GM21723 (cell line): ENCODE data around the gene DEK.
A peak's percentile ranks its signal among the peaks of the same experiment; 100 is the strongest.
"Not testable (repeated sequence)": the region's sequence is repeated elsewhere in the genome, so short reads cannot be mapped to it uniquely, and the experiment has no call there.

Experiments used
- ATAC-seq: cut with Tn5 transposase; IDR thresholded peaks from one replicate; pipeline ENCODE4 v1.9.1; 2021; ENCODE audit warnings: mild to moderate bottlenecking, moderate library complexity; ENCODE audit not compliant: unreplicated experiment

The DEK gene

DNA sequence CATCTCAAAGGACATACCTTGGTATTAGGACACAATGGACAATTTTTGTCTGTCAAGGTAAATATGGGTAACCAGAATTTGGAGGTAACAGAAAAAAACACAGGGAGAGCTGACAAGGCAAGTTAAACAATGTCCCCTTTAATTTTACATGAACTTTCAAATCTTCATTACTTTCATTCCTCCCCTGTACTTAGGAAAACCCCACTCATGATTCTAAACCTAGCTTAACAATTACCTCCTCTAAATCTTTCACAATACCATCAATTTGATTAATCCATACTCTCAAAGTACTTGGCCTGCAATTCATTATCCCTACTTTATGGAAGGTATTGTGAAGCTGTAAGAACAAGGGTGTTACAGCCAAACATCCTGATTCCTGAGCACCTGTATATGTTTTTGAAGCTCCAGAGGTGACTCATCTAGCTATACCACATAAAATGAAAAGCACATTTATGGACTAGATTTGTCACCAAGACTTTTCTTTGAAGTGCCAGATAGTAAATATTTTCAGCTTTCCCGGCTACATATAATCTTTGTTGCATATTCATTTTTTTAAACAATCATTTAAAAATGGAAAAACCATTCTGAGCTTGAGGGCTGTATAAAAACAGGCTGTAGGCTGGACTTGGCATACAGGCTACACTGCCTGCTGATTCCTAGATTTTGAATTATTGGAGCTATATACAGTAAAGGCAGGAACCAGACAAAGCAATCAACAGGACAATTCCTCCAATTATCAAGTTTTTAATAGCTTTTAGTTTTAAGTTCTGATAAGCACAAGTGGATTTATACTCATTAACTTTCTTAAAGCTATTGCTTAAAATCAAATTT is 22.9 kb downstream of the DEK start:
- no peak for ATAC-seq

DNA sequence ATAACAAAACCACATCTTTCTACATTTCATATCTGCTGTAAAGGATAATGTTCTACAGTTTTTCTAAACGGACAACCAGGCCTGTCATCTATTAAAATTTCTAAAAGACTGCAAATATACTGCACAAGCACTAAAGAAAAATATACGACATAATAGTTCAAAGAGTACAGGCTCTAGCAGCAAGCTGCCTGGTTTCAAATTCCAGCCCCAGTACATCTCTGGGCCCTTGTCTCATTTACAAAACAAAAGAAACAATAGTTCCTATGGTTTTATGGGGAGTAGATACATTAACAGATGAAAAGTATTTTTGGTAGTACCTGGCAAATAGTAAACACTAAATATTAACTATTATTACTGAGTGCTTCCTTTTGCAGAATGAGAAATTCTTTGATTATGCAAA is 24.1 kb downstream of the DEK start:
- ATAC-seq: no peak

DNA sequence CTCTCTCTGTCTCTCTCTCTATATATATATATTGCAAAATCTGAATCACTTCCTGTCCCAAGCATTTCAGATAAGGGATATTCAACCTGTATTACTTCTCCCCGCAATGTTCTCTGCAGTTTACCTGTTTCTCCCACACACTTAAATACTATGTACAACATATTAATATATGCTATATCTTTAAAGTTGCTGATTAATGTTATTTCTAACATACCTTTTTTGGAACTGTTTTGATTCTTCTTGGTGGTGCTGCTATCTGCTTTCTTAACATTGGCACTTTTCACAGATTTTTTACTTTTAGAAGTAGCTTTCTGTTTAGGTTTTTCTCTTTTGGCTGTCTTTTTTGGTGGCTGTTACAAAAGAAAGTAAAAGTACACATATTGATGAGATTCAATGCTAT is 27.2 kb downstream of the DEK start:
- ATAC-seq: no peak

DNA sequence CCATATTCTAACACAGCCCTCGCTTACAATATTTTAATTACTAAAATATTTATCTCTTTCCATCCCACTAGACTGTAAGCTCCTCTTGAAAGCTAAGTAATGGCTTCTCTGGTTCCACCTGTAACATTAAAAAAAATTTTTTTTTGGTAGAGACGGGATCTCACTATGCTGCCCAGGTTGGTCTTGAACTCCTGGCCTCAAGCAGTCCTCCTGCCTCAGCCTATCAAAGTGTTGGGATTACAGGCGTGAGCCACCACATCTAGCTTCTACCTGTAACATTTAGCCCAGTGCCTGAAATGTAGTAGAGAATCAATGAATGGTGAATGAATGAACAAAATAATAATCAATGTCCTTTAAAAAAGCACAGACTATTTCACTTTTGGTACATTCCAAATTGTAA is 28.8 kb downstream of the DEK start:
- no peak for ATAC-seq

DNA sequence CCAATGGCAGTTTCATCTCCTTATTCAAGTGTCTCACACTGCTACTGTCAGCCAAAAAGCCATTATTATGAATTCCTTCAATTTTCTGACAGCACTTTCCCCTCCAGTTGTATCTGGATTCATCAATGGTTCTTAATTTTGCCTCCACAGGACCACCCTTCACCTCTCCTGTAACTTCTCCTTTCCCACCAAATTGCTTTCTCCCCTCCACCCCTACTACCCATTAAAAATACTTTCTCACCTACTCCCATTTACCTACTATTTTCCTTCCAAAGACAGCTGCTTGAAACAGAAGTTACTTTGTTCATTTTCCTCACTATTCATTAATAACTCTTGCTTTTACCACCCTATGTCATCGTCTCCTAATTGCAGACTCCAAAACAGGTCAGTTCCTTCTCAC is 29.8 kb downstream of the DEK start:
- no peak for ATAC-seq

DNA sequence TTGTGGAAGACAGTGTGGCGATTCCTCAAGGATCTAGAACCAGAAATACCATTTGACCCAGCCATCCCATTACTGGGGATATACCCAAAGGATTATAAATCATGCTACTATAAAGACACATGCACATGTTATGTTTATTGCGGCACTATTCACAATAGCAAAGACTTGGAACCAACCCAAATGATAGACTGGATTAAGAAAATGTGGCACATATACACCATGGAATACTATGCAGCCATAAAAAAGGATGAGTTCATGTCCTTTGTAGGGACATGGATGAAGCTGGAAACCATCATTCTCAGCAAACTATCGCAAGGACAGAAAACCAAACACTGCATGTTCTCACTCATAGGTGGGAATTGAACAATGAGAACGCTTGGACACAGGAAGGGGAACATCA is 30.6 kb downstream of the DEK start:
- not testable (repeated sequence) for ATAC-seq

DNA sequence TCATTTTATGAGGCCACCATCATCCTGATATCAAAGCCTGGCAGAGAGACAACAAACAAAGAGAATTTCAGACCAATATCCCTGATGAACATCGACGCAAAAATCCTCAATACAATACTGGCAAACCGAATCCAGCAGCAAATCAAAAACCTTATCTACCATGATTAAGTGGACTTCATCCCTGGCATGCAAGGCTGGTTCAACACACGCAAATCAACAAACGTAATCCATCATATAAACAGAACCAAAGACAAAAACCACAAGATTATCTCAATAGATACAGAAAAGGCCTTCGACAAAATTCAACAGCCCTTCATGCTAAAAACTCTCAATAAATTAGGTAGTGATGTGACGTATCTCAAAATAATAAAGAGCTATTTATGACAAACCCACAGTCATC is 32.5 kb downstream of the DEK start:
- ATAC-seq: not testable (repeated sequence)

DNA sequence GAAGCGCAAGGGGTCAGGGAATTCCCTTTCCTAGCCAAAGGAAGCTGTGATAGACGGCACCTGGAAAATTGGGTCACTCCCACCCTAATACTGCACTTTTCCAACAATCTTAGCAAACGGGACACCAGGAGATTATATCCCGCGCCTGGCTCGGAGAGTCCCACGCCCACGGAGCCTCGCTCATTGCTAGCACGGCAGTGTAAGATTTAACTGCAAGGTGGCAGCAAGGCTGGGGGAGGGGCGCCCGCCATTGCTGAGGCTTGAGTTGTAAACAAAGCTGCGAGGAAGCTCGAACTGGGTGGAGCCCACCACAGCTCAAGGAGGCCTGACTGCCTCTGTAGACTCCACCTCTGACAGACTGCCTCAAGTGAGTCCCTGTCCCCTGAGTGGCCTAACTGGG is 35.7 kb downstream of the DEK start:
- not testable (repeated sequence) for ATAC-seq

DNA sequence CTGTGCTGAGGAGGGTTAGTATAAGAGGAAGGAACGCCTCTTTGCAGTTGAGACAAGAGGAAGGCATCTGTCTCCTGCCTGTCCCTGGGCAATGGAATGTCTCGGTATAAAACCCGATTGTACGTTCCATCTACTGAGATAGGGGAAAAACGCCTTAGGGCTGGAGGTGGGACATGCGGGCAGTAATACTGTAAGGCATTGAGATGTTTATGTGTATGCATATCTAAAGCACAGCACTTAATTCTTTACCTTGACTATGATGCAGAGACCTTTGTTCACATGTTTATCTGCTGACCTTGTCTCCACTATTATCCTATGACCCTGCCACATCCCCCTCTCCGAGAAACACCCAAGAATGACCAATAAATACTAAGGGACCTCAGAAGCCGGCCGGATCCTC is 37.2 kb downstream of the DEK start:
- ATAC-seq: not testable (repeated sequence)

DNA sequence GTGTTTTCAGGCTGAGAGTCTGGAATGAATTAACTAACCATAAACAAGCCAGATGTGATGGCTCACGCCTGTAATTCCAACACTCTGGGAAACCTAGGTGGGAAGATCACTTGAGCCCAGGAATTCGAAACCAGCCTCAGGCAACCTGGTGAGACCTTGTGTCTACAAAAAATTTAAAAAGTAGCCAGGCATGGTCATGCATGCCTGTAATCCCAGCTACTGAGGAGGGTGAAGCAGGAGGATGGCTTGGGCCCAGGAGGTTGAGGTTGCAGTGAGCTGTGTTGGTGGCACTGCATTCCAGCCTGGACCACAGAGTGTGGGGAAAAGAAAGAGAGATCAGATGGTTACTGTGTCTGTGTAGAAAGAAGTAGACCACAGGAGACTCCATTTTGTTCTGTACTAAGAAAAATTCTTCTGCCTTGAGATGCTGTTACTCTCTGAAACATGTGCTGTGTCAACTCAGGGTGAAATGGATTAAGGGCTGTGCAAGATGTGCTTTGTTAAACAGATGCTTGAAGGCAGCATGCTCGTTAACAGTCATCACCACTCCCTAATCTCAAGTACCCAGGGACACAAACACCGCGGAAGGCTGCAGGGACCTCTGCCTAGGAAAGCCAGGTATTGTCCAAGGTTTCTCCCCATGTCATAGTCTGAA is 37.8 kb downstream of the DEK start:
- not testable (repeated sequence) for ATAC-seq

DNA sequence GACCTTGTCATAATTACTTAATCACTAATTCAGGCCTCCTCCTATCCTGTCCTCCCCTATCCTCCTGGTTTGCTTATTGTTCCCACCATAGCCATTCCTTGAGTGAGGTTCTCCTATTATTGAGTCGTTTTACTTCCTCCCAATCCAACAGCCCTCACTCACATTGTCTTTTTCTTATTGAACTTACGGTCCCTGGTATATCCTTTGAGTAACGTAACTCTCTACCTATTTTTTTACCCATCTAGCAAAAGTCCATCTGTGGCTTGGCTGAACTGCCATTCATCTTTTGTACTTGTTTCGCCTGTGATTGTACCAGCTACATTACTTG is 43.1 kb downstream of the DEK start:
- ATAC-seq: no peak

DNA sequence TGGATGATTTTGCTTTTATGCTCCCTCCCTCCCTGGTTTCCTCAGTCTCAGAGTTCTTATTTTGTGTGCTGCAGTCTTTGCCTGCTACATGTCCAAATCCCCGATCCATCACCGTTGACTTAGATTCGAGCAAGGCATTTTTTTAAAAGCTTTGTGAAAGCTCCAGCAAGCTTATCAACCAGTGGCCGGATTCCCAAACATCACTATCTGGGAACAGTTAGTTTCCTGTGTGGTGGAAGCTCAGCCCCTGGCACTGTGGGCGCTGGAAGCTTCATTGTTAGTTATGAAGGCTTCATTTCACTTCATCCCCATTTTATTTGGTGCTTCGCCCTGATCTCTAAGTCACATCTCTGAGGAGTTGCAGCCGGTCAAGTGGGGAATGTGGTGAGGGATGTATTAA is 44.7 kb downstream of the DEK start:
- ATAC-seq: no peak

DNA sequence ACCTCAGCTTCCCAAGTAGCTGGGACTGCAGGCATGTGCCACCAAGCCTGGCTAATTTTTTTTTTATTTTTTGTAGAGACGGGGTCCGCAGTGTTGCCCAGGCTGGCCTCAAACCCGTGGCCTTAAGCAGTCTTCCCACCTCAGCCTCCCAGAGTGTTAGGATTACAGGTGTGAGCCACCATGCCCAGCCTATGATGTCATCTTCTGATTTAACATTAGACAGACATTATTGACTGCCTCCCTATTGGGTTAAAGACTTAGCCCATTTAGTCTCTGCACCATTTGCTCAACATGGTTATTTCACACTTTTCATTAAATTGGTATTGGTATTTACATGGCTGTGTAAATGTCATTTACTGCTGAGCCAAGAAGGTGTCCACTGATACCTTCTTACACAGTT is 46.1 kb downstream of the DEK start:
- no peak for ATAC-seq

DNA sequence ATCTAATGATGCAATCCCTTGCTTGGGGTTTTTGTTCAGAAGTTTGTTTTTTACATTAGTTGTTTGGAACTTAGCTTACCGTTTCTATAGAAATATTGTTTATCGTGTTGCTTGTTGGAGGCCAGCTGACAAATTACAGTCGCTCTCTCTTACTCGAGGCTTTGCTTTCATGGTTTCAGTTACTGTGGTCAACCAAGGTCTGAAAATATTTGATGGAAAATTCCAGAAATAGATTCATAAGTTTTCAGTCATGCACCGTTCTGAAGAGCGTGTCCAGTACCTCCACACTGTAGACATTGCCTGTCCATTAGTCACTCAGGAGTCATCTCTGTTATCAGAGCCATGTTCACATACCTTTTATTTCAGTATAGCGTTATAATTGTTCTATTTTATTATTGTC is 47.9 kb downstream of the DEK start:
- ATAC-seq: no peak

DNA sequence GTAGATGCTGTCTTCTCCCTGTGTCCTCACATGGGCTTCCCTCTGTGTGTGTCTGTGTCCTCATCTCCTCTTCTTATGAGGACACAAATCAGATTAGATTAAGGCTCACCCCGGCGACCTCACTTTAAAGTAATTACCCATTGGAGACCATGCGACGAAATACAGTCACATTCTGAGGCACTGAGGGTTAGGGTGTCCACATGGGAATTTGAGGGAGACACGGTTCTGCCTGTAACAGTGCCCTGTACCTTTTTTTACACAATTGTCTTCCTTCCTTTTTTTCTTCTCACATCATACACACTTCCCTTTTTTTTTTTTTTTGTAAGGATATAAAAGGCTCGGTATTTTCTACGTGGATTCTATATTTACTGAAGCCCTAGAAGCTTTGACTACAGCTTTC is 48.9 kb downstream of the DEK start:
- ATAC-seq: no peak

DNA sequence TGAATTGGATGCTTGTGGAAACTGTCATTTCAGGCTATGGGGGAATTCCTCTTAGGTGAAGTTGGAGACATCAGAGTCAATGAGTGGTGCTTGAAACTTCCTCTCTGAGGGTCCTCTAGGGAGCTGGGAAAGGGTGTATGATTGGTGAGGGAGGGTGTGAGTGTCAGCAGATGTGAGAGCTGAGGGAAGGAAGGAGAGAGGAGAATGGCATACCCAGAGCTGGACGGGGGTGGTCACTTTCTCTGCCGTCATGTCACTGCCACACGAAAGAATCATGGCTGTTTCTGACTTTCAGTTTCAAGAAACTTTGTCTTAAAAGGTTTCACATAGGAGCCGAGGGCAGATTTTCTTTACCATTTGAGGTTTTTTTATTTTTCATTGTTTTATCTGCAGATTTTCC is 50.3 kb downstream of the DEK start:
- peak; percentile 37 for ATAC-seq

DNA sequence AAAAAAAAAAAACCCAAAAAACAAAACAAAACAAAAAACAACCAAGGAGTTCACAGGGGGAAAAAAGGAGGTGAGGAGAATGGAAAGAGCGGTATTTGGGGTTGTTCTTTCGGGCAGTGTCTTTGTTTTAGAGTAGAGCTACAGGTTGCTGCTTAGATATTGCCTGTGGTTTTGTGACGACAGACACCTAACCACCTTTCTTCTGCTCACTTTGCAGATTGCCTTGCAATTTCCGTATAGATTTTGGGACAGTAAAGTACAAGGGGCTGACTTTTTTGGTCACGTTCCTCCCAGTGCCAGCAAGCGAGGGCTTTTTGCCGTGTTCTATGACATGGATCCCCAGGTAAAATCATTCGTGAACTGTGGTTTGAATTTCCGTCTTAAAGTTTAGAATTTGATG is 50.9 kb downstream of the DEK start:
- ATAC-seq: no peak

DNA sequence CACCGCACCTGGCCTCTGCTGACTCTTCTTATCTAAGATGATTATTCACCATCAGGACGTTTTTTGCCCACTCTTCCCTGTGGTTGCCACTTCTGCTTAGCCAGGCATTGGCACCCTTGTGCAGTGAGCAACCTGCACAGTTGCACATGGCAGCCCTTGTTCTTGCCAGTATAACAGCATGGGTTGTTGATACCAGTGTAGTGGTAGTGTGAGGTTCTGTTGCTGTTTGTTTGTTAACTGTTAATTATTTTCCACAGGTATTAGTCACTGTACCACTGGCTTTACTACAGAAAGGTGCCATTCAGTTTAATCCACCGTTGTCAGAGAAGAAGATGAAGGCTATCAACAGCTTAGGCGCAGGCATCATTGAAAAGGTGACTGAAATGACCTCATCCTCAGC is 52.1 kb downstream of the DEK start:
- no peak for ATAC-seq

DNA sequence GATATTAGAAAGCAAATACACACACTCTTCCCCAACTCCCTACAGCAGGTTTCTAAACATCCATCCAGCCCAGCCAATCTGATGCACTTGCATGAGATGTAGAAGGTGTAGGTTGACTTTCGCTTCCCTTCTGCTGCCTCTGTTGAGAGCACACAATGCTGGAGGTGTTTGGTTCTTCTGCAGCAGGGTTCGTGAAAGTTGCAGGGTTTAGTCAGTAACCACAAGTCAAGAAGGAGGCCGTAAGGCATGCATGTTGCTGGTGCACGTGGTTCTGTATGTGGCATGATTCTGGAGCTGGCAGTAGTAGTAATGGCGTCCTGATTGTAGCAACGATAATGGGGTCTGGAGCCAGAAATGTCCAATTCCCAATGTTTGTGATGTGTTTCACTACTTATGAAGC is 53.0 kb downstream of the DEK start:
- peak; percentile 92 for ATAC-seq

DNA sequence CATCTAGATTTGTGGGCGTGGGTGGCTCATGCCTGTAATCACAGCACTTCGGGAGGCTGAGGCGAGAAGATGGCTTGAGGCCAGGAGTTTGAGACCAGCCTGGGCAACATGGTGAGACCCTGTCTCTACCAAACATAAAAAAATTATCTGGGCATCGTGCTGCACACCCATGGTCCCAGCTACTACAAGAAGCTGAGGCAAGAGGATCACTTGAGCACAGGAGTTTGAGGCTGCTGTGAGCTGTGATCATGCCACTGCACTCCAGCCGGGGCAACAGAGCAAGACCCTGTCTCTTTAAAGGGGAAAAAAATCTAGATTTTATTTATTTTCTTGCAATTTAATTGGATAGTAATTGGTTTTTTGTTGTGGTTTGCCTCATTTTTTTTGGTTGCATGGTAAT is 53.6 kb downstream of the DEK start:
- no peak for ATAC-seq

DNA sequence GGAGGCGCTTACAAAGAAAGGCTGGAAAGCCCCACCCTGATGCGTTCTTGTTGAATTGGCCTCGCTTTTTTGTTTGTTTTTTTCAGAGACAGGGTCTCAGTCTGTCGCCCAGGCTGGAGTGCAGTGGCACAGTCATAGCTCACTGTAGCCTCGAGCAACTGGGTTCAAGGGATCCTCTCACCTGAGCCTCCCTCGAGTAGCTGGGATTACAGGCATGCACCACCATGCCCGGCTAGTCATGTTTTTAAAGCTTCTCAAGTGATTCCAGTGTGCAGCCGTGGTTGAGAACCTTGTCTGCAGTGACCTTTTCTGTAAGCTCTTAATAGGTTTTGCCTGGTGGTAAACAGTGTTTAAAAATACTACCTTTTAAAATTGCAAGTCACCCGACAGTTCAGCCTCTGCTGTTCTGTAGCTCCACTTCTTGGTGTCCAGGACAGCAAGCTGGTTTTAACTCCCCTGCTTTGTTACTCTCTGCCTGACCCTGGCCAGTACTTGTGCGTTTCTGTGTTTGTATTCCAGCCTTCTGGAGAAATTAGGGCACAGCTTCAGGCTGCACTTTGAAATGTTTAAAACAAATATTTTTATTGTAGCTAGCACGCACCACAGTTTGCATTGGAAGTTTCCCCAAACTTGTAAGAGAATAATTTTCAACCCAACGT is 54.7 kb downstream of the DEK start:
- no peak for ATAC-seq

DNA sequence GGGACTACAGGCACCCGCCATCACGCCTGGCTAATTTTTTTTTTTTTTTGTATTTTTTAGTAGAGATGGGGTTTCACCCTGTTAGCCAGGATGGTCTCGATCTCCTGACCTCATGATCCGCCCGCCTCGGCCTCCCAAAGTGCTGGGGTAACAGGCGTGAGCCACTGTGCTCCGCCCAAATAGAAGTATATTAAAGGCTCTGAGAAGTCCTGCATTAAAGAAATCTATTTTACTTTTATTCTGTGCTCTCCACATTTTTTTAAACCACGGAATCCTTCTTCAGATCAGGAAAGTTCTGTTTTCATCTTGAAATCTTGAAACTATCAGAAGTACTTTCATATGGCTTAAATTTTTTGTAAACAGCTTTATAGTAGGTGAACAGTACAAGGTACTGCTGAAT is 55.6 kb downstream of the DEK start:
- not testable (repeated sequence) for ATAC-seq
